WI38 (cell line): Measurements from ENCODE around the gene FBLN7.

Experiments
- H3K4me3 ChIP-seq: 2 replicates; pipeline ENCODE4 v1.5.1; 2011; ENCODE audit warnings: low read depth, mild to moderate bottlenecking, control low read depth, low read length
- CTCF ChIP-seq: IDR thresholded peaks from 2 replicates; pipeline ENCODE4 v1.5.1; 2012; ENCODE audit warnings: low read depth, mild to moderate bottlenecking, control low read depth, low read length

Gene FBLN7

GRCh38 chr2:112154246-112155117 is 16.3 kb downstream of the FBLN7 start:
- no peak overlapping the region for H3K4me3 ChIP-seq
- TF ChIP-seq CTCF = no peak

DNA sequence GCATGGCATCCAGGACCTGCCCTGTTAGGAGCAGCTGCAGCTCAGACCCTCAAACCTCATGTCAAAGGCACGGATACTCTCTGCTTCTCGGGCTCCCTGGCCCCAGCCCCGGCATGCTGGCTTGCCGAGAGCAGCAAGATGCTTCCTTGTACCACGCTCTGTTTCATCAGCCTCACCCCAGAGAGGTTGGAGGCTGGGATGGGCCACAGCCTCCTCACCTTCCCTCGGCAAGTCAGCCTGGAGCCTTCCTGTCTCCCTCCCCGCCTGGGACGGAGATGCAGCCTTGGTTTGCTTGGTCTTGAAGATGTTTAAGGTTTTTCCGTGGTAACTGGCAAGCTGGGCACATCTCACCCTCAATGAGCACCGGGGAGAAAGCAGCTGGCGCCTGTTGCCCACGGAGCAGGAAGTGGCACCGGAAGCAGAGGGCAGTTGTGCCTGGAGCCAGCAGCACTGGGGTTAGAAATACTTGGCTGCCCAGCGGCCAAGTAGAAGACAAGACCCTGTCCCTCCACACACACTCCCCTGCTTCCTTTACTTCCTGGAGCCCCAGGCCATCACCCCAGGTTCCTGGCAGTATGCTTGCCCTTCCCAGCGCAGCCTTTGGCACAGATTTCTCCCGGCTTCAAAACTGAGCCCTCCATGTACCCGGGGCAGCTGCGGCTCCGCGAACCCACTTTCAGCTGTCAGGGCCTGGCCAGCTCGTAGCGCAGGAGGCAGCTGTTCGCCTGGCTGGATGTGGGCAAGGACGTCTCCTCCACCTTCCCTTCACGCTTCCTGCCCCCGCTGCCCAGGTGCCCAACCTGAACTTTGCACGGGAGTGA is 17.4 kb downstream of the FBLN7 start:
- TF ChIP-seq CTCF = no peak

DNA sequence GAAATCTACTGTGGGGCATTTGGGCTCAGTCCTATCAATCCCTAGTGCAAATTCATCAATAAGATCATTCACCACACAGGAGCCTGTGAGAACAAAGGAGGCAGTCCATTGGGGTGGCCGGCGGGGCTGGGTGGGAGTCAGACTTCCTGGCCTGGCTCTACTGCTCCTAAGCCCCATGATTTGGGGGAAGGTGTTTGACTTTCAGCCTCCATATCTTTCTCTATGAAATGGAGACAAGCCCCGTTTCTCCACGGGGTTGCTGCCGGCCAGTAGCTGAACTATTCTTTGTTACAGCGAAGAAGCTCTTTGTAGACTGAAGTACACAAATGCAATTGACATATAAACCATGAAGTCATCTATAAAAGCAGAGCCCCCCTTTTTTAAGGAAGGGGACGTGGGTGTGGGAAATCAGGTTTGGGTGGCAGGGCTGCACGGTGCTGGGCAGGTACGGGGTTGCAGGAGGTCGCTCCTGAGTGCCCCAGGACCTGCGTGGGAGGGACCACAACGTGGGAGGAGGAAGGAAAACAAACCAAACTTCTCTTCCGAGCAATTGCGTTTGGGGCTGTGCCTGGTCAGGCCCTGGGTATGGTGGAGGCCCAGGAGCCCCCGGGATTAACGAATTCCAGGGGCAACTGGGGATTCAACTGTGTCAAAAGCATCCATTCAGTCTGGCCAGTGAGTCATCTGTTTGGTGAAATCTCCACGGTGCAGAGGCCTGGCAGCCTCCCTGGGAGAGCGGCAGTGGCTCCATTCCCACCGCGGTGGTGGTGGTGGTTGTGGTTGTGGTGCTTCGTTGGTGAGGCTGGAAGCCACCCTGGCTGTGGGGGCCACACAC is 18.2 kb downstream of the FBLN7 start:
- TF ChIP-seq CTCF = no peak
- H3K4me3 ChIP-seq = no peak overlapping the region

More for the DNA sequence above, 17.4 kb downstream of the FBLN7 start:
- no peak overlapping the region for H3K4me3 ChIP-seq

DNA sequence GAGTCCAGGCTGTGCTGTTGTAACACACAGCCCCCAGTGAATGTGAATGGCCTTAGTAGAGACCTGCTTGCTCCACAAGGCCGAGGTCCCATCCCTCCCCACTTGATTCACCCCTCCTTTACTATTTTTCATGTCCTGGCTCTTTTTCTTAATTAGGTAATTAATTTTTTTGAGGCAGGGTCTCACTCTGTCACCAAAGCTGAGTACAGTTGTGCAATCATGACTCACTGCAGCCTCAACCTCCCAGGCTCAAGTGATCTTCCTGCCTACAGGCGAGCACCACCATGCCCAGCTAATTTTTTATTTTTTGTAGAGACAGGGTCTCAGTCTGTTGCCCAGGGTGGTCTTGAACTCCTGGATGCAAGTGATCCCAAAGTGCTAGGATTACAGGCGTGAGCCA is 19.3 kb downstream of the FBLN7 start:
- TF ChIP-seq CTCF = no peak
- H3K4me3 ChIP-seq = no peak overlapping the region

DNA sequence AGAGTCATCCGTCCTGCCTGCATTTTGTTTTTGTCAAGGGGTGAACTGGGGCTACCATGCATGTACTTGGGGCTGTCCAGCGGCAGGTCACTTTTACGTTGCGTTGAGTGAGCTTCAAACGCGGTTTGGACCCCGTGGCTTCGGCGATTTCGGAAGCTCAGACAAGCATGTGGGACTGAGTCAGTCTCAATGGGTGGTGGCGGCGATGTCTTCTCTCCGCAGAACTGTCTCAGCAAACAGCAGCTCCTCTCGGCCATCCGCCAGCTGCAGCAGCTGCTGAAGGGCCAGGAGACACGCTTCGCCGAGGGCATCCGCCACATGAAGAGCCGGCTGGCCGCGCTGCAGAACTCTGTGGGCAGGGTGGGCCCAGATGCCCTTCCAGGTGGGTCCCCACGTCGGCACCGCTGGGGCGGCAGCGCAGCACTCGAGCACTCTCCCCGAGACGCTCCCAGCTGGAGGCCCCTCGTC is 21.3 kb downstream of the FBLN7 start:
- no peak overlapping the region for H3K4me3 ChIP-seq
- no peak for TF ChIP-seq CTCF

DNA sequence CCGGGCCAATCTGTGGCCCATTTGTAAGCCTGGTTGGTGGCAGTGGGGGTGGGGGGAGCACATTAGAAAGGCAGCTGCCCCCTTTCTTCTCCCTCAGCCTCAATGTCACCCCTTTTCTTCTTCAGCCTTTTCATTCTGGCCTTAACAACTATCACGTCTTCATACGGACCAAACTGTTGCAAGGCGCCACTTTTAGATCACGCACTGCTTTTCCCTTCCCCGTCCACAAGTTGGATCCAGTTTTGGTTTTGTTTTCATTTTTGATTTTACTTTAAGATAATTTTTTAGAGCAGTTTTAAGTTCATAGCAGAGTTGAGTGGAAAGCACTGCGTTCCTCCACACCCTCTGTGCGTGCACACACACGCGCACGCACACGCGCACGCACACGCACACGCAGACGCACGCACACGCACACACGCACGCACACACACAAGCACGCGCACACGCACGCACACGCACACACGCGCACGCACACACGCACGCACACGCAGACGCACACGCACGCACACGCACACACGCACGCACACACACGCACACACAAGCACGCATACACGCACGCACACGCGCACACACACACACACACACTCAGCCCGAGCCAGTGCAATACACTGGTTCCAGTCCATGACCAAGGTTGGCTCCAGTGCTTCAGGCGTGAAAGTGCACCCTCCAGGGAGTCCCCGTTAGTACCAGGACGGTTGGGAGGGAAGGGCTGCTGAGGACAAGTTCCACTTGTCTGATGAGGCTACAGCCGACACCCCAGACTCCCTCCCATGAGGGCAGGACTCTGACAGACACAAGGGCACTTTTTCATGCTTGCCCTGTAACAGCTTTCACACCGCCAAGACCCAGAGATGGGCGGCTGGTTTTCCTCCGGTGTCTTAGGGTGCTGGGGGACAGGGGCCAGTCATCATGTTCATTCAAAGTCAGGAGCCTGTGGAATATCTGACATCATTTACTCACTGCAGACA is 22.4 kb downstream of the FBLN7 start:
- H3K4me3 ChIP-seq = no peak overlapping the region

More for the DNA sequence above, 22.4 kb downstream of the FBLN7 start:
- TF ChIP-seq CTCF = no peak
